GDM1 (cell line): ENCODE results near the gene RREB1.

Experiments
- DNase-seq: peaks from one replicate; lab custom pipeline; 2025; lab: John Stamatoyannopoulos, UW

RREB1 gene

DNA sequence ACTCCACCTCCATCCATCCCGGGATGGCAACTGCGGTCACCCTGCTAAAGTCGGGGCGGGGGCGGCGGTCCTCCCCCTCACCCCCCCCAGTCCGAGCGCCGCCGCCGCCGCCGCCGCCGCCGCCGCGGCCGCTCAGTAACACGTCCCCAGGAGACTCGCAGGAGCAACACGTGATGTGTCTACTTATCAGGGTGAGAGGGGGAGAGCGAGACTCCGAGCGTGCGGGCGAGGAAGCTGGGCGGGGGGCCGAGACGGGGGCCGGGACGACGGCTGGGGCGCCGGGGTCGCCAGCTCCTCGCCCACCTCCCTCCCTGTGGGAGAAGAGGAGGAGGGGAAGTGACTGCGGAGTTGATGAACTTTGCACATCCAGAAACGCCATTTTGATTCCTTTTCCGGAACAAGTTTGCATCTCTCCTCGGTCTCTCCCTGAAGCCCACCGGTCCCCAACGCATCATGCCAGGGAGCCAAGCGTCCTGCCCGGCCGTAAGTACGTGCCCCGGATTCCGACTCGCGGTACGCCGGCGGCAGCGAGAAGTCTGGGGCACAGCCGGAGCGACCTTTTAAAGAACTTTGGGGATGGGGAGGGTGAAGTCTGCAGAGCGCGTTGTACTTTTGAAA, at the start of gene RREB1:
TSS of gene RREB1 (plus strand) at position 384 of the 618 bp plus-strand sequence. CDS start 73,951 bp downstream, outside the sequence.
- DNase-seq: peak; percentile 70

GRCh38 chr6:7058250-7058923, 49.4 kb upstream of the RREB1 start:
- peak; percentile 32 for DNase-seq

- DNase-seq: no peak
Observed at GRCh38 chr6:7060769-7061516, 46.8 kb upstream of the RREB1 start.

DNA sequence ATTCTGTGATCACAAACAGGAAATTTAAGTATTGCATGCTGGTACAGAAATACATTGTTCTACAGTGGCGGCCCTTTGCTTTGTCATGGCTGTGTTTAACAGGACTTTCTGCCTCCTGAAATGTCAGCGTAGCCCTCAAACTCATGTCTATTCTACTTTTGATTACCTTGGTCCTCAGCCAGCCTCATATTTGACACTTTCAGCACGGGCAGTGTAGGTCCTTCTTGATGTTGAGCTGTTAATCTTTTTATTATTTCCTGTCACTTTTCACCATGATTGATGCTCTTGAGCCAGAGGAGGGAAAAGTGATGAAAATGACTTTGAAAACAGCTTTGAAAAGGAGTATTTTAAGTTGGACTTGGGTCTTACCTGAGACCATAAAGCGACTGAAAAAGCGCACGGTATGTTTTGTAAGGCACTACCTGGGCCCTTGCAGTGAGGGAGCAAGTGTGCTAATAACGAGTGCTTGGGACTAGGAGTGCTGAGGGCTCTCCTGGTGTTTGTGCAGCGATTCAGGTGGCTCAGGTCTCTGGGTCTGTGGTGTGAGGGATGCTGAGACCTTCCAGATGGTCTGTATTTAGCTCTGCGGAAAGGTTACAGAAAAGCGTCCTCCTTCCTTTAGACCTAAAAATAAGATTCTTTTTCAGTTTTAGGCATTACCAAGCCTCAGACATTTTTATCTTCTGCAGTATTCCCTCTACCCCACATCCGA, 45.2 kb upstream of the RREB1 start:
- no peak for DNase-seq

- DNase-seq: no peak
Observed at GRCh38 chr6:7067305-7067704, 40.5 kb upstream of the RREB1 start.

- DNase-seq: no peak
Observed at GRCh38 chr6:7071405-7071804, 36.4 kb upstream of the RREB1 start.

GRCh38 chr6:7073082-7073820, 34.5 kb upstream of the RREB1 start:
- DNase-seq: no peak

- DNase-seq: no peak
Observed at GRCh38 chr6:7073821-7074525, 33.8 kb upstream of the RREB1 start.

DNA sequence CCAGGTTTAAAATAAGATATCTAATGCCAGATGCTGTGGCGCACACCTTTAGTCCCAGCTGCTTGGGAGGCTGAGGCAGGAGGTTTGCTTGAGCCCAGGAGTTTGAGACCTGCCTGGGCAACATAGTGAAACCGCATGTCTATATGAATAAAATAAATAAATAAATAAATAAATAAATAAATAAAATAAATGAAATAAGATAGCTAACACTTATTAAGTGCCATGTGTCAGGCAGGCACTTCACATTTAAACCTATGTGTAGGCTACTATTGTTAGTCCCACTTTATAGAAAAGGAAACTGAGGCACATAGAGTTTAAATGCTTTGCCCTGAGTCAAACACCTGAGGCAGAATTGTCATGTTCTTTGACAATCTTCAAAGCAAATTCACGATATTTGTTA, 32.9 kb upstream of the RREB1 start:
- no peak for DNase-seq

- DNase-seq: no peak
Observed at GRCh38 chr6:7075341-7076000, 32.3 kb upstream of the RREB1 start.

GRCh38 chr6:7077856-7078255, 29.9 kb upstream of the RREB1 start:
- no peak for DNase-seq

- no peak for DNase-seq
Observed at GRCh38 chr6:7078856-7079255, 28.9 kb upstream of the RREB1 start.

DNA sequence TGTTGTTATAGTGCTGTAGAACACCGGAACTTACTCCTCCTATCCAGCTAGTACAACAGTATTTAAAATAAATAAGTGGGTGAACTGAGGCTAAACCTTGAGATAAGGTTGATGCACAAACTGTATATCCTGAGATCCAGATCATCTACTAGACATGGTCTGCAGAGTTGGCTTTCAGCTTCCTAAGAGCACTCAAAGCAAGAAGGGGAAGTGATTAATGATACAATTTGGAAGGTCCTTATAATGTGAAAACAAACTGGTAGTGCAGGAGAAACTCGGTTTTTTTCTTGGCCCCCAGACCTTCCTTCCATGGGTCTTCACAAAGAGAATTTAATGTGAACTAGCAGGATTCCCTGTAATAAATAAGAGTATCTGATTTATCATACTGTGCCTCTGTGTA, 27.4 kb upstream of the RREB1 start:
- DNase-seq: no peak

GRCh38 chr6:7085911-7086310, 21.9 kb upstream of the RREB1 start:
- DNase-seq: no peak

- DNase-seq: no peak
Observed at GRCh38 chr6:7086488-7086887, 21.3 kb upstream of the RREB1 start.

DNA sequence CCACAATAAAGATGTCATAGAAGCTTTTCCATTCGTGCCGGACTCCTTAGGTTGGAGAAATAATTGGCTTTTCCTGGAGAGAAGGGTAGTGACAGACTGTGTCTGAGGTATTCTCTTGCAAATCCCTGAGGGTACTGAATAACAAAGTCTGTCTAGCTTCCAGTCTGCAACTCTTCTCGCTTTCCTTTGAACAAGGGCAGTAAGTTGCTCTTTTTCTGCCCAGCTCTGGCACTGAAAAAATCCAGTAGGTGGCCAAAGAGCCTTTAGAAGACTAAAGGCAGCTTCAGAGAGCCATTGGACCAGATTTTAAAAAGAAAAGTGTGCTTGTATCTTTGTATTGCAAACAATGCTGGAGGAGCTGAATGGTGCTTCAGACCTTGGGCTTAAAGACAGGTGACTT, 20.7 kb upstream of the RREB1 start:
- DNase-seq: no peak

DNA sequence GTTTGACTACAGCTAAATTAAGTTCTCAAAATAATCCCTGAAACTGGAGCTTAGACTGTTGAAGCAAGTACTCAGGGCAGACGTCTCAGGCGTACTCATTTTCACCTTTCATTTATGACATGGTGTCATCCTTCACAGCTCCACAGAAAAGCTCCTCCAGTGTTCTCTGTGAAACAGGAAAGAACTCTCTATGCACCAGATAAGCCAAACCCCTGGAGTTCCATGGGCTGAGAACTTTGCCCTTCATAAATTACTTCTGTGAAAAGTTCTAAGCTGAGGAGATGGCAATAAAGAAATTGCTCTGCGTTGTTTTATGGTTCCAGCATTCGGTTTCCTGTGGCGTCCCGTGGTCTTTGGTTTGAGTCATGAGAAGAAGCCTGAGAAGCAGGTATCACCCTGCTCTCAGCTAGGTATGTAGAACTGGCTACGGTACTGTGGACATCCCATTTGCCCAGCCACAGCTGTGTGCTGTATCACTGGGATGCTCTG, 20.2 kb upstream of the RREB1 start:
- no peak for DNase-seq

DNA sequence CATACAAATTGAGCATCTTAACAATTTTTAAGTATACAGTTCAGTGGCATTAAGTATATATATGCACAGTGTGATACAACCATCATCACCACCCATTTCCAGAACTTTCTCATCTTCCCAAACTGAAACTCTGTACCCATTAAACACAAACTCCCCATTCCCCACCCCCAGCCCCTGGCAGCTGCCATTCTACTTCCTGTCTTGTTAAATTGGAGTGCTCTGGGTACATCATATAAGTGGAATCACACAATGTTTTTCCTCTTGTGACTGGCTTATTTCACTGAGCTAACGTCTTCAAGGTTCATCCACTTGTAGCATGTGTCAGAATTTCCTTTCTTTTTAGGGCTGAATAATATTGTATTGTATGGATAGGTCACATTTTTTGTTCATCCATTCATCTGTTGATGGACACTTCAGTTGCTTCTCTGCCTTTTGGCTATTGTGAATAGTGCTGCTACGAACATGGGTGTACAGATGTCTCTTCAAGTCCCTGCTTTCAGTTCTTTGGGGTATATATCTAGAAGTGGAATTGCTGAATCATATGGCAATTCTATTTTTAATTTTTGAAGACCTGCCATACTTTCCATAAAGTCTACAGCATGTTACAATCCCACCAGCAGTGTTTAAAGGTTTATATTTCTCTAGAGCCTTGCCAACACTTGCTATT, 19.6 kb upstream of the RREB1 start:
- DNase-seq: no peak

DNA sequence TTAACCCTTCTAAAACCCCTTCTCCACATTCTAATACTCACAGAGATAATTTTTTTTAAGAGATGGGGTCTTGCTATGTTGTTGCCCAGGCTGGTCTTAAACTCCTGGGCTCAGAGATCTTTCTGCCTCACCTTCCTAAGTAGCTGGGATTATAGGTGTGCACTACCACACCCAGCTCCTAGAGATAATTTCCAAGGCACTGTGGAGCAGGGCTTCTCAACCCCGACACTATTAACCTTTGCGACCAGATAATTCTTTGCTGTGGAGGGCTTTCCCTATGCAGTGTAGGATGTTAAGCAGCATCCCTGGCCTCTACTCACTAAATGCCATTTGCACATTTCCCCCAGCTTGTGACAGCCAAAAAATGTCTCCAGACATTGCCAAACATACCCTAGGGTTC, 8.8 kb upstream of the RREB1 start:
- no peak for DNase-seq
